ENCODE data around the gene PREX1. TPM values are rescaled to one million over a fixed set of nuclear protein-coding genes. Genes with fewer than 3 reads are reported as not detected.

Gene PREX1
- polyA plus RNA-seq, 1 of the 3 experiments (the other 2 are of a cell fraction), result 5.3 TPM

DNA sequence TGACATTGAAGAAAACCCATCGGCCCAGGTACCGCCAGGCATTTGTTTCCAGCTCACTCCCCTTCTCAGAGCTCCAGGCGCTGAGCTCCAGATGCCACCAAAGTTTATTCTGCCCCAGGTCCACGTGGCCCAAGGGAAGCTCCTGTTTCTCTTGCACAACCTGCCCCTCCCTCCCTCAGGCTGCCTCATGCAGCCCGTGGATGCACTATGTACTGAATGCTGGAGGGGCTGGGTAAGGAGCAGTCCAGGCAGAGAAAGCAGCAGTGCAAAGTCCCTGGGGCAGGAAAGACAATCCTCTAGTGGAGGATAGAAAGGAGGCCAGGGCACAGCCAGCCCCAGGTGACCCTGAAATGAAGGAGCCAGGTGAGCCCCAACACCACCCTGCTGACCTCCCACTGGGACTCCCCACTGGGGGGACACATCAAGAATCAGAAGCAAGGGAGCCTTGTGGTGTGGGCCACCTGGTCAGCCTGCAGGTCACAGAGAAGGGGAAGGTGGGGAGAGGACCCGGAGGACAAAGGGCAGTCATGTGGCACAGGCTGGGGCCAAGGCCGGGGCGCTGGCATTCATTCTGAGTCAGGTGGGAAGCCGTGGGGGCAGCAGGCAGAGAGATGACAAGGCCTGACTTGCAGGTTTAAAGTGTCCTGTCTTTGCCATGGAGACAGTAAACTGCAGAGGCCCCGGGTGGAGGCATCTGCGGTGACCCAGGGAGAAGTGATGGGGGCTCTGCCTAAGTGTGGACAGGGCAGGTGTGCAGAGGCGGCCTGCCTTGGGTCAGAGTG is 230.1 kb downstream of the PREX1 start:
- Histone ChIP-seq H3K27ac (ENCODE audit: low read depth in 2 of 2, low read length in 1 of 2) (no peak overlapping the region), H3K9ac (no peak overlapping the region), H3K4me2 (no peak overlapping the region), H3K36me3 (replicated peaks in 1 of 2; ENCODE audit: control insufficient read depth in 1 of 2, insufficient read depth in 2 of 2, low read length in 1 of 2) (no peaks in the 10 kb centered on the region), H3K27me3 (ENCODE audit: insufficient read depth) (no peaks in the 10 kb centered on the region), H3K79me2 (ENCODE audit: insufficient read depth) (no peaks in the 10 kb centered on the region), H3K4me1 (ENCODE audit: control insufficient read depth in 1 of 2, insufficient read depth in 2 of 2, low read depth in 1 of 2, low read length in 1 of 2) (no peaks in the 10 kb centered on the region), H3K9me3 (no peaks in the 10 kb centered on the region), H2AFZ (ENCODE audit: low read depth) (no peak overlapping the region), H3K9me2 (no peaks in the 10 kb centered on the region), H3F3A (replicated peaks; ENCODE audit: insufficient read depth) (no peaks in the 10 kb centered on the region), H4K20me1 (ENCODE audit: insufficient read depth) (no peaks in the 10 kb centered on the region), H3K4me3 (ENCODE audit: low read depth in 2 of 2, low read length in 1 of 2) (no peak overlapping the region)
- WGBS (ENCODE audit: low lambda C conversion rate), result 50% methylated on average over 11 of the region's 12 CpGs
- DNase-seq, result no peak
- ChIA-PET POLR2A (no interaction called here), CTCF (no interaction called here)
- TF ChIP-seq, protein P1, sequence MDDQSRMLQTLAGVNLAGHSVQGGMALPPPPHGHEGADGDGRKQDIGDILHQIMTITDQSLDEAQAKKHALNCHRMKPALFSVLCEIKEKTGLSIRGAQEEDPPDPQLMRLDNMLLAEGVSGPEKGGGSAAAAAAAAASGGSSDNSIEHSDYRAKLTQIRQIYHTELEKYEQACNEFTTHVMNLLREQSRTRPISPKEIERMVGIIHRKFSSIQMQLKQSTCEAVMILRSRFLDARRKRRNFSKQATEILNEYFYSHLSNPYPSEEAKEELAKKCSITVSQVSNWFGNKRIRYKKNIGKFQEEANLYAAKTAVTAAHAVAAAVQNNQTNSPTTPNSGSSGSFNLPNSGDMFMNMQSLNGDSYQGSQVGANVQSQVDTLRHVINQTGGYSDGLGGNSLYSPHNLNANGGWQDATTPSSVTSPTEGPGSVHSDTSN (IDR thresholded peaks at IDR 0.05), result no peak
- no peak for TF ChIP-seq CHD2 (IDR thresholded peaks at IDR 0.05; ENCODE audit: low read length, partially characterized antibody)
- TF ChIP-seq, protein P2, sequence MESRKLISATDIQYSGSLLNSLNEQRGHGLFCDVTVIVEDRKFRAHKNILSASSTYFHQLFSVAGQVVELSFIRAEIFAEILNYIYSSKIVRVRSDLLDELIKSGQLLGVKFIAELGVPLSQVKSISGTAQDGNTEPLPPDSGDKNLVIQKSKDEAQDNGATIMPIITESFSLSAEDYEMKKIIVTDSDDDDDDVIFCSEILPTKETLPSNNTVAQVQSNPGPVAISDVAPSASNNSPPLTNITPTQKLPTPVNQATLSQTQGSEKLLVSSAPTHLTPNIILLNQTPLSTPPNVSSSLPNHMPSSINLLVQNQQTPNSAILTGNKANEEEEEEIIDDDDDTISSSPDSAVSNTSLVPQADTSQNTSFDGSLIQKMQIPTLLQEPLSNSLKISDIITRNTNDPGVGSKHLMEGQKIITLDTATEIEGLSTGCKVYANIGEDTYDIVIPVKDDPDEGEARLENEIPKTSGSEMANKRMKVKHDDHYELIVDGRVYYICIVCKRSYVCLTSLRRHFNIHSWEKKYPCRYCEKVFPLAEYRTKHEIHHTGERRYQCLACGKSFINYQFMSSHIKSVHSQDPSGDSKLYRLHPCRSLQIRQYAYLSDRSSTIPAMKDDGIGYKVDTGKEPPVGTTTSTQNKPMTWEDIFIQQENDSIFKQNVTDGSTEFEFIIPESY (IDR thresholded peaks at IDR 0.05; ENCODE audit: borderline replicate concordance, low read depth), result no peak
- TF ChIP-seq MXI1 (IDR thresholded peaks at IDR 0.05; ENCODE audit: low read depth, low read length), result no peak
- no peak for TF ChIP-seq ELF1 (IDR thresholded peaks at IDR 0.05)
- TF ChIP-seq, protein P3, sequence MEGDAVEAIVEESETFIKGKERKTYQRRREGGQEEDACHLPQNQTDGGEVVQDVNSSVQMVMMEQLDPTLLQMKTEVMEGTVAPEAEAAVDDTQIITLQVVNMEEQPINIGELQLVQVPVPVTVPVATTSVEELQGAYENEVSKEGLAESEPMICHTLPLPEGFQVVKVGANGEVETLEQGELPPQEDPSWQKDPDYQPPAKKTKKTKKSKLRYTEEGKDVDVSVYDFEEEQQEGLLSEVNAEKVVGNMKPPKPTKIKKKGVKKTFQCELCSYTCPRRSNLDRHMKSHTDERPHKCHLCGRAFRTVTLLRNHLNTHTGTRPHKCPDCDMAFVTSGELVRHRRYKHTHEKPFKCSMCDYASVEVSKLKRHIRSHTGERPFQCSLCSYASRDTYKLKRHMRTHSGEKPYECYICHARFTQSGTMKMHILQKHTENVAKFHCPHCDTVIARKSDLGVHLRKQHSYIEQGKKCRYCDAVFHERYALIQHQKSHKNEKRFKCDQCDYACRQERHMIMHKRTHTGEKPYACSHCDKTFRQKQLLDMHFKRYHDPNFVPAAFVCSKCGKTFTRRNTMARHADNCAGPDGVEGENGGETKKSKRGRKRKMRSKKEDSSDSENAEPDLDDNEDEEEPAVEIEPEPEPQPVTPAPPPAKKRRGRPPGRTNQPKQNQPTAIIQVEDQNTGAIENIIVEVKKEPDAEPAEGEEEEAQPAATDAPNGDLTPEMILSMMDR (IDR thresholded peaks at IDR 0.05), result no peak

DNA sequence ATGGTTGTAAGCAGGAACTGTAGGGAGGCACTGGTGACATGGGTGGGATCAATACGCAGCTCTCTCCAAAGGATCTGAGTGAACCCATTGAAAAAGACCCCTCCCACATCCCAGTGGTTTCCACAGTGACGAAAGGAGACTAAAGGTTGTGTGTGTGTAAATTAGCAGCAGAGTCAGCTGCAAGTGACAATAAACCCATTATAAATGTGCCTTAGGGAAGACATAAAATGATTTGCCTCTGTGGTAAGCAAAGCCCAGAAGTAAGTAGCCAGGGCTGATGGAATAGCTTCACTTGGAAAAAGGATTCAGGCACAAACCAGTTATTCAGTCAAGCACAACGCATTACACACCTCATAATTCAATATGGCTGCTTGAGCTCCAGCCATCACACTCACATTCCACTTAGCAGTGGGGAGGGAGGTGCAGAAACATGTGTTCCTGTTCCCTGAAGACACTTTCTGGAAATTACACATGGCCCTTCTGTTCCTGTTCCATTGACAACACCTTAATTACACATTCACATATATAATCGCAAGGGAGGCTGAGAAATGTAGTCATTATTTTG is 231.4 kb downstream of the PREX1 start:
- H3K9me2 ChIP-seq, result no peaks in the 10 kb centered on the region
- no peaks in the 10 kb centered on the region for H3K79me2 ChIP-seq (ENCODE audit: insufficient read depth)
- H3K4me1 ChIP-seq (ENCODE audit: control insufficient read depth in 1 of 2, insufficient read depth in 2 of 2, low read depth in 1 of 2, low read length in 1 of 2), result no peaks in the 10 kb centered on the region
- ChIA-PET POLR2A (interaction anchor here (0.6 kb wide), 1 partner anchor 12 kb away, joined by 3 read pairs; no protein-coding TSS in a partner anchor), CTCF (interaction anchor here (1.0 to 1.1 kb wide), 2 partner anchors 10 to 14 kb away, joined by 3 read pairs; no protein-coding TSS in a partner anchor)
- no peak overlapping the region for H3K4me2 ChIP-seq
- no peak overlapping the region for H3K4me3 ChIP-seq (ENCODE audit: low read depth in 2 of 2, low read length in 1 of 2)
- no peak overlapping the region for H2AFZ ChIP-seq (ENCODE audit: low read depth)
- no peaks in the 10 kb centered on the region for H3F3A ChIP-seq (replicated peaks; ENCODE audit: insufficient read depth)
- no peaks in the 10 kb centered on the region for H3K36me3 ChIP-seq (replicated peaks in 1 of 2; ENCODE audit: control insufficient read depth in 1 of 2, insufficient read depth in 2 of 2, low read length in 1 of 2)
- H3K9ac ChIP-seq, result no peak overlapping the region
- WGBS (ENCODE audit: low lambda C conversion rate), result 62% methylated on average over 4 of the region's 4 CpGs
- H3K9me3 ChIP-seq, result no peaks in the 10 kb centered on the region
- no peak overlapping the region for H3K27ac ChIP-seq (ENCODE audit: low read depth in 2 of 2, low read length in 1 of 2)
- DNase-seq, result no peak
- H4K20me1 ChIP-seq (ENCODE audit: insufficient read depth), result no peaks in the 10 kb centered on the region
- no peaks in the 10 kb centered on the region for H3K27me3 ChIP-seq (ENCODE audit: insufficient read depth)
- TF ChIP-seq TAF1 (IDR thresholded peaks at IDR 0.05; ENCODE audit: borderline replicate concordance, low read depth, low read length) (no peak), POLR2AphosphoS5 (IDR thresholded peaks at IDR 0.05; ENCODE audit: low read depth, low read length) (no peak), FOXJ3 (CRISPR knock-in tag; IDR thresholded peaks at IDR 0.05) (no peak), RXRA (IDR thresholded peaks at IDR 0.05; ENCODE audit: borderline replicate concordance, low read depth) (no peak), TCF12 (IDR thresholded peaks at IDR 0.05) (no peak), RAD21 (IDR thresholded peaks at IDR 0.05; ENCODE audit: low read length) (no peak), NRF1 (IDR thresholded peaks at IDR 0.05; ENCODE audit: low read depth, low read length) (no peak), MXI1 (IDR thresholded peaks at IDR 0.05; ENCODE audit: low read depth, low read length) (no peak)
- TF ChIP-seq, protein P4, sequence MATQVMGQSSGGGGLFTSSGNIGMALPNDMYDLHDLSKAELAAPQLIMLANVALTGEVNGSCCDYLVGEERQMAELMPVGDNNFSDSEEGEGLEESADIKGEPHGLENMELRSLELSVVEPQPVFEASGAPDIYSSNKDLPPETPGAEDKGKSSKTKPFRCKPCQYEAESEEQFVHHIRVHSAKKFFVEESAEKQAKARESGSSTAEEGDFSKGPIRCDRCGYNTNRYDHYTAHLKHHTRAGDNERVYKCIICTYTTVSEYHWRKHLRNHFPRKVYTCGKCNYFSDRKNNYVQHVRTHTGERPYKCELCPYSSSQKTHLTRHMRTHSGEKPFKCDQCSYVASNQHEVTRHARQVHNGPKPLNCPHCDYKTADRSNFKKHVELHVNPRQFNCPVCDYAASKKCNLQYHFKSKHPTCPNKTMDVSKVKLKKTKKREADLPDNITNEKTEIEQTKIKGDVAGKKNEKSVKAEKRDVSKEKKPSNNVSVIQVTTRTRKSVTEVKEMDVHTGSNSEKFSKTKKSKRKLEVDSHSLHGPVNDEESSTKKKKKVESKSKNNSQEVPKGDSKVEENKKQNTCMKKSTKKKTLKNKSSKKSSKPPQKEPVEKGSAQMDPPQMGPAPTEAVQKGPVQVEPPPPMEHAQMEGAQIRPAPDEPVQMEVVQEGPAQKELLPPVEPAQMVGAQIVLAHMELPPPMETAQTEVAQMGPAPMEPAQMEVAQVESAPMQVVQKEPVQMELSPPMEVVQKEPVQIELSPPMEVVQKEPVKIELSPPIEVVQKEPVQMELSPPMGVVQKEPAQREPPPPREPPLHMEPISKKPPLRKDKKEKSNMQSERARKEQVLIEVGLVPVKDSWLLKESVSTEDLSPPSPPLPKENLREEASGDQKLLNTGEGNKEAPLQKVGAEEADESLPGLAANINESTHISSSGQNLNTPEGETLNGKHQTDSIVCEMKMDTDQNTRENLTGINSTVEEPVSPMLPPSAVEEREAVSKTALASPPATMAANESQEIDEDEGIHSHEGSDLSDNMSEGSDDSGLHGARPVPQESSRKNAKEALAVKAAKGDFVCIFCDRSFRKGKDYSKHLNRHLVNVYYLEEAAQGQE (IDR thresholded peaks at IDR 0.05; ENCODE audit: low read depth, low read length), result no peak
- TF ChIP-seq, protein P2 (IDR thresholded peaks at IDR 0.05; ENCODE audit: borderline replicate concordance, low read depth), result no peak
